Activated CD4-positive, alpha-beta T cell treated with anti-CD3 and anti-CD28 coated beads, Interleukin-2, amount 50 U/mL, for 48 hours (primary cell): ENCODE measurements around the gene ARHGAP6.
"Not testable (repeated sequence)": the region's sequence is repeated elsewhere in the genome, so short reads cannot be mapped to it uniquely, and the experiment has no call there.

Experiments used
- DNase-seq, 2 experiments: peaks; one replicate each; pipeline ENCODE4 v3.0.0-alpha.2; 2020

ARHGAP6 gene

GRCh38 chrX:11381464-11381863 lies 284.3 kb downstream of the ARHGAP6 start:
- no peak for DNase-seq

GRCh38 chrX:11380187-11380844 lies 285.4 kb downstream of the ARHGAP6 start:
- DNase-seq, result no peak

DNA sequence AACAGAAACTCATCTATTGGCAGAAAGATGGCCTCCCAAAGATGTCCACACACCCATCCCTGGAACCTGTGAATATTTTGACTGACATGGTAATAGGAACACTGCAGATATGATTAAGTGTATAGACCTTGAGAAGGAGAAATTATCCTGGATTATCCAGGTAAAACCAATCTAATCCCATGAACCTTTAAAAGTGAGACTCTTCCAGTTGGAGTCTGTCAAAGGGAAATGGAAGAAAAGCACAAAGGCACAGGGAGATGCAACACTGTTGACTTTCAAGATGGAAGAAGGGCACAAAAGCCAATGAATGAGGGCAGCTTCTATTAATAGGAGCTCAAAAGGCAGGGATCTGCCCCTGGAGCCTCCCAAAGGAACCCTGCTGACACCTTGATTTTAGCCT lies 289.6 kb downstream of the ARHGAP6 start:
- no peak for DNase-seq

DNA sequence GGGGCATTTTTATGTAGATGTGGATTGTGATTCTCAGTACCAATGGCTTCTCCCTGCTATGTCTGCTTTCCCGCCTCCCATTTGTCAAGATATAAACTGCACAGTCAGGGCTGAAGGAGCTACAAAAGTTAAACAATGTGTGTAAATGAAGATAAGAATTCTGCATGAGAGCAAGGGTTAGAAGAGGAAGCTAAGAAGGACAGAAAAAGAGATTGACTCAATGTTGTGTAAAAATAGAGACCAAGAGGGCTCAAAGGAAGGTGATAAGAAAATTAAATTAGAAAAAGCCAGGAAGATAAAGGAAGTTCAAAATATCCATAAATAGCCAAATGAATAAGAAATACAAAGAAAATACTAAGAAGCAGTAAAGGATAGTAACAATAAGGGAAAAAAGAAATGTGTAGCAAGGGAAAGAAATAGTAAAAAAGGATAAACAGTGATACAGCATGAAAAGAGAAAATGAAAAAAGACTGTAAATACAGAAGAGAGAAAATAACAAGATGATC lies 290.1 kb downstream of the ARHGAP6 start:
- DNase-seq, result no peak

- no peak for DNase-seq
Observed at GRCh38 chrX:11374570-11374969, 291.1 kb downstream of the ARHGAP6 start.

- DNase-seq, result no peak
Observed at GRCh38 chrX:11371106-11371505, 294.6 kb downstream of the ARHGAP6 start.

DNA sequence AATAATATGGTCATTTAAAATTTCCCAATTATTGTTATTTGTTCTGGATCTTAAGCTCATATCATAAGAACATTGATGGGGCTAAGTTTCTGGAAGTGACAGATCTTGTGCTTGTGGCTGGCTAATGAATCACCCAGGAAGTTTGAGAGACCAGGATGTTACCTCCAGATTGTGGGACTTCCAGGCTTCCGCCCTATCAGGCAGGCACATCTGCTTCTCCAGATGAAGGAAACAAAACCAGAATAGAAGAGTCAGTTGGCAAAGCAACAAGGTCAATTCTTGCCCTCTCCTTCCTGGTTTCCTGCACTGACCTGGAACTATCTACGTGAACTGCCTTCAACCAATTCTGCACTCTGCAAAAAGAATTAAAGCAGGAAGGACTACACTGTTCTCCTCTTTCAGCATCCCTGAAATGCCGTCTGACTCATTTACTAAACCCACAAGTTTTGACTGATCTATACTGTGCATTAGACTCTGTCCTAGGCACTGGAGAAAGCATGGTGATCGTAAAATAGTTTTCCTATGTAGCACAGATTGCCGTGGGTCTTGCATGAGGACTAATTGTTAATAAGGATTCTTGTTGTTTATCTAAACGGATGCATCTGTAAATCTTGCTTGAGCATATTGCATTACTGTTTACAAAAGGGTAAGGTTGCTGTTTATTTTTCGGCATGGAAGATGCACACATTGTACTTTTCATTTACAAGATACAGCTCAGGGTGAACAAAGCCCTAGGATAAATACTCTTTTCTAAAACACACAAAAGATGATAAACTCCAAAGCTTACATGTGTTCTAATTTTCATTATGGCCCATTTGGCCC lies 297.9 kb downstream of the ARHGAP6 start:
- DNase-seq, result no peak

- no peak for DNase-seq
Observed at GRCh38 chrX:11366998-11367595, 298.6 kb downstream of the ARHGAP6 start.

DNA sequence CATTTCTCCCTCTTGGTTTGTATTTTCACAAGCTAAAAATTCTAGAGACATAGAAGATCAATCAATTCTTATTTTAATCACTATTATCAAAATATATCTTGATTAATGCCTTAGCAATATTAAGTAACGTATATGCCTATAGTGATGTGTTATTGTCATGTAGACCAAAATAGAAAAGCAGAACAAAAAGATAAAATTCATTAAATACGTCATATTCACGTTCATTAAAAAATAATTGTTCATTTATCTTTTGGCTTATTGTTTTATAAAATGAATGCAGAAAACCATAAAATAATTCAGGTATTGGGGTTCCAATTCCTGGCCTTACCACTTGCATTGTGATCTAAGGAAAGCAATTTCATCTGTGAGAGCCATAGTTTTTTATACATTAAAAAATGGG lies 300.3 kb downstream of the ARHGAP6 start:
- no peak for DNase-seq

DNA sequence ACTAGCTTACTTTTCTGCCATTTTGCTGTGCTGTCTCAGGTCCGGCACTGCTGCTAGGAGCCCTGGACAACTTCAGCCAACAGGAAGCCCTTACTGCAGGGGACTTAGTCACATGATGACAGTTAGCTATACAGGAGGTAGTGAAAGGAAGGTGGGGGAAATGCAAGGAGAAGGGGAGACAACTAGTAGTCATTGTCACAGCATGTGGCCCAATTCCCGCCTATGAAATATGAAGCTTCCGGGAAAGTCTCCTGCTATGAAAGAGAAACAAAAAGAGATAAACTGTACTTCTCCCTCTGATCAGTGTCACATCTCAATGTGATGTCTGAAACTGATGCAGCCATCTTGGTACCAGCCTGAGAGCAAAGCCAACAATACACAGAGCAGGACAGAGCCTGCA lies 300.9 kb downstream of the ARHGAP6 start:
- no peak for DNase-seq

- DNase-seq, result not testable (repeated sequence)
Observed at GRCh38 chrX:11363825-11364224, 301.9 kb downstream of the ARHGAP6 start.

GRCh38 chrX:11363069-11363594 lies 302.6 kb downstream of the ARHGAP6 start:
- DNase-seq, result no peak

GRCh38 chrX:11361666-11362065 lies 304.1 kb downstream of the ARHGAP6 start:
- DNase-seq, result not testable (repeated sequence)

DNA sequence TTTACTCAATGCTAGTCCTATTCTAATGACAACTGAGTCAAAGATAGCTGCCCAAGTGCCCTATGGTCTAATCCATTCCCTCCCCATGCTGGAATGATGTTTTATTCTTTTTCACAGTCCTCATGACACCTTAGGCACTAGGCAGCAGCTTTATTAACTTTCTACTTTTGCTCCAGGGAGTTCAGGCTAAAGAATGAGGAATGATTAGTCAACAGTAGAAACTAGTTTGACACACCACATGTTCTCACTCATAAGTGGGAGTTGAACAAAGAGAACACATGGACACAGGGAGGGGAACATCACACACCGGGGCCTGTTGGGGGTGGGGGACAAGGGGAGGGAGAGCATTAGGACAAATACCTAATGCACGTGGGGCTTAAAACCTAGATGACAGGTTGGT lies 309.8 kb downstream of the ARHGAP6 start:
- not testable (repeated sequence) for DNase-seq

GRCh38 chrX:11355259-11355909 lies 310.3 kb downstream of the ARHGAP6 start:
- DNase-seq, result no peak

- DNase-seq, result no peak
Observed at GRCh38 chrX:11352296-11352741, 313.4 kb downstream of the ARHGAP6 start.

GRCh38 chrX:11351375-11352295 lies 314.1 kb downstream of the ARHGAP6 start:
- DNase-seq, result no peak

DNA sequence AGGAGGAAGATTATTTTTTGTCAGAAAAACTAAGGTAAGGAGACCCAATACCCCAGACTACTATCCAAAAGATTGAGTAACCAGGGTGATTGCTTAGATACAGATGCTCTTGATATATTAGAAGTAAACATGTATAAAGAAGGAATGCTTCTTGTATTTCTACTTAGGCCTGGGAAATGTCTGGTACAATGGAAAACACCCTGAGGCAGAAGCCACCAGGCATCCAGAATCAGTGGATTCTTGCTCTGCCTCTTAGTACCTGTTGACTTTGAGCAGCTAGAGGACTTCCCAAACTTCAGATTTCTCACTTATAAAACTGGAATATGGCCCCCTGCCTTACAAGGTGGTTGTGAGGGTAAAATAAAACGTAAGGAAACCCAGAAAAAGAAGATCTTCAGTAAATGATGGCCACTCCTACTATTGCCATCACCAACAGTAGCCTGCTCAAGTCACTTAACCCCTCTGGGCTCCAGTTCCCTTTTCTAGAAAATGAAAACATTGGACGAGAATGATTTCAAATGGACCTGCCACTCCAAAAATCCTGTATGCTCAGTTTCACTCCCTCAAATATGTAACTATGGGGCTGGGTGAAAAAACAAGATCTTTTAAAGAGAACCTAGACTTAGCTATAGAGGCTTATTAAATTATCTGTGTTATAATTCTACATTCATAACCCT lies 315.9 kb downstream of the ARHGAP6 start:
- no peak for DNase-seq

GRCh38 chrX:11349020-11349419 lies 316.7 kb downstream of the ARHGAP6 start:
- DNase-seq, result no peak

GRCh38 chrX:11347300-11347699 lies 318.4 kb downstream of the ARHGAP6 start:
- no peak for DNase-seq

GRCh38 chrX:11346121-11346682 lies 319.5 kb downstream of the ARHGAP6 start:
- DNase-seq, result no peak
